Stomach (tissue), 4 donors: ENCODE measurements around the gene NUP210.

Experiments used
- POLR2A ChIP-seq, 4 donors: fragments of 450-650 bp; IDR thresholded peaks; one replicate each; pipeline ENCODE4 v1.6.1; 2016; ENCODE audit warnings: antibody characterized with exemption in 4 of 4, control low read depth in 2 of 4, mild to moderate bottlenecking in 1 of 4, moderate library complexity in 1 of 4
- POLR2AphosphoS5 ChIP-seq, 3 donors: sonication (generic); formaldehyde crosslinking; IDR thresholded peaks; one replicate each; pipeline ENCODE4 v1.6.1; 2016; ENCODE audit warnings: antibody characterized with exemption in 3 of 3
- TF ChIP-seq, protein P1 (sequence below), 7 experiments: fragments of 450-650 bp in 4 of 7; fragments of 200-600 bp in 3 of 7; sonication (generic) in 3 of 7; IDR thresholded peaks; one replicate each; pipeline ENCODE4 v1.5.1; 2016 to 2019; ENCODE audit warnings: antibody characterized with exemption in 7 of 7, control low read depth in 2 of 7, mild to moderate bottlenecking in 1 of 7

DNA sequence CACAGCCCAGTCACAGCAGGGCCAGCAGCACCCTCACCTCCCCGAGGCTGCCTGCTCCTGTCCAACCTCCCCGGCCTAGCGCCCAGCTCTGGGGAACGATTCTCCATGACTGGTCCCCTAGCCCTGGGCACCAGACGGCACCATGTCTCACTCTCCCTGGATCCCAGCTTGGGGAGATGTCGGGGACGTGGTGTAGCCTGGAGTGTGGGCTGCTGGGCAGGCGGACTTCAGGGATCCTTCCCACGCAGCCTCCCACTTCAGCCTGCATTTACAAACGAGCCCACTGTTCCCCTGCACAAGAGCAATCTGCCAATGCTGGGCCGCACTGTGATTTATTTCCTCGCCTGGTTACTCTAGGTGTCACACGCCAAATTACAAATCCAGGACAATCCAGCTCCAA is 31.3 kb downstream of the NUP210 start:
- TF ChIP-seq, protein P1, sequence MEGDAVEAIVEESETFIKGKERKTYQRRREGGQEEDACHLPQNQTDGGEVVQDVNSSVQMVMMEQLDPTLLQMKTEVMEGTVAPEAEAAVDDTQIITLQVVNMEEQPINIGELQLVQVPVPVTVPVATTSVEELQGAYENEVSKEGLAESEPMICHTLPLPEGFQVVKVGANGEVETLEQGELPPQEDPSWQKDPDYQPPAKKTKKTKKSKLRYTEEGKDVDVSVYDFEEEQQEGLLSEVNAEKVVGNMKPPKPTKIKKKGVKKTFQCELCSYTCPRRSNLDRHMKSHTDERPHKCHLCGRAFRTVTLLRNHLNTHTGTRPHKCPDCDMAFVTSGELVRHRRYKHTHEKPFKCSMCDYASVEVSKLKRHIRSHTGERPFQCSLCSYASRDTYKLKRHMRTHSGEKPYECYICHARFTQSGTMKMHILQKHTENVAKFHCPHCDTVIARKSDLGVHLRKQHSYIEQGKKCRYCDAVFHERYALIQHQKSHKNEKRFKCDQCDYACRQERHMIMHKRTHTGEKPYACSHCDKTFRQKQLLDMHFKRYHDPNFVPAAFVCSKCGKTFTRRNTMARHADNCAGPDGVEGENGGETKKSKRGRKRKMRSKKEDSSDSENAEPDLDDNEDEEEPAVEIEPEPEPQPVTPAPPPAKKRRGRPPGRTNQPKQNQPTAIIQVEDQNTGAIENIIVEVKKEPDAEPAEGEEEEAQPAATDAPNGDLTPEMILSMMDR (IDR thresholded peaks at IDR 0.05): no peak
- TF ChIP-seq POLR2A (IDR thresholded peaks at IDR 0.05) (no peak), POLR2AphosphoS5 (IDR thresholded peaks at IDR 0.05) (no peak)
